Sciatic nerve (tissue), 2 donors: ENCODE results near the gene HBP1. TPM values are rescaled to one million over a fixed set of nuclear protein-coding genes. Genes with fewer than 3 reads are reported as not detected.
"Not testable (repeated sequence)": the region's sequence is repeated elsewhere in the genome, so short reads cannot be mapped to it uniquely, and the experiment has no call there.

Experiments
- ATAC-seq: fragments of 200-7000 bp; cut with Tn5 transposase; one replicate; pipeline ENCODE4 v1.9.1; 2020; ENCODE audit warnings: mild to moderate bottlenecking, moderate library complexity
- DNase-seq: peaks from one replicate; pipeline ENCODE4 v3.0.0-alpha.2; 2020; ENCODE audit warnings: low spot score
- intact Hi-C: fragments of 100-400 bp; cut with DNase I; formaldehyde crosslinking; loops from one replicate; pipeline ENCODE4 v1.14.2; 2022
- total RNA-seq: library from RNA; stranded (reverse); fragmentation: NEBNext Ultra II Directional; extraction: Animal tissue kit (Norgen Biotek cat#: 25700); gene quantifications from one replicate; pipeline ENCODE4 v1.2.1, GENCODE V29; 2021
- donor health status: DM: no; HTN: no; CAD: no.
- donor health status: DM: no; HTN: no; CAD: no.

HBP1 gene
- total RNA-seq, 1 donor from 2014 or later = 78.4 TPM

- no peak for ATAC-seq
- no peak for DNase-seq
- intact Hi-C loops = no loop called here
Measured at GRCh38 chr7:107212725-107213124, 43.9 kb downstream of the HBP1 start.

- intact Hi-C loops = no loop called here
- ATAC-seq (peak; percentile 76), DNase-seq (no peak)
Measured at GRCh38 chr7:107213193-107213788, 44.5 kb downstream of the HBP1 start.

DNA sequence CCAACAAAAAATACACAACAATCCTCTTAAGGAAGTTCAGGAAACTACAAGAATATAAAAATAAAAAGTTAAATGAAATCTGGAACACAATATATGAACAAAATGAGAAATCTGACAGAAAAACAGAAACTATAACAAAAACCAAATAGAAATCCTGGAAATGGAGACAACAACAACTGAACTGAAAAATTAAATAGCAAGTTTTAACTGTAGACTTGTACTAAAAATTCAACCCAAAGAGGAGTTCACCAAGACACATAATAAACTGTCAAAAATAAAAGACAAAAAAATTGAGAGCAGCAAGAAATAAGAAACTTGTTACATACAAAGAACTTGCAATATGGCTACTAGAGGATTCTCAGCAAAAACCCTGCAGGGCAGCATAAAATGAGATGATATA is 45.1 kb downstream of the HBP1 start:
- no peak for DNase-seq
- intact Hi-C loops = no loop called here
- ATAC-seq = no peak

GRCh38 chr7:107219563-107220244 is 50.9 kb downstream of the HBP1 start:
- ATAC-seq (no peak), DNase-seq (no peak)
- intact Hi-C loops = no loop called here

DNA sequence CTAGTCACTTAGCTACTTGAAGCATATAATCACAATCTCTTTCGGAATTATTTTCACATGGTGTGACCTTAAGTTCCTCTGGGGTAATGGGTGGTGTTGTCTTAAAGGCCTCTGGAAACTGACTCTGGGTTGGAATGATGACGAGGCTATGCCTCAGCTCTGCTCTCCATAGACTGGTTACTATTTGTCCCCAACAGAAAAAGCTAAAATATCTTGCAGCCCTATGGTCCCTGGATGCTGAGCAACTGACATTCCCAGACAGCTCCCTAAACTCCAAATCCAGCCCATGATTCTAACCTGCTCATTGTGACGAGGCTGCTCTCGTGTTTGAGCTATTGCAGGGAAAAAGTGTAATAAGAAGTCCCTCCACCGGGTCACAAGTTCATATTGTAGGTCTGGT is 51.6 kb downstream of the HBP1 start:
- no peak for ATAC-seq
- intact Hi-C loops = no loop called here

DNA sequence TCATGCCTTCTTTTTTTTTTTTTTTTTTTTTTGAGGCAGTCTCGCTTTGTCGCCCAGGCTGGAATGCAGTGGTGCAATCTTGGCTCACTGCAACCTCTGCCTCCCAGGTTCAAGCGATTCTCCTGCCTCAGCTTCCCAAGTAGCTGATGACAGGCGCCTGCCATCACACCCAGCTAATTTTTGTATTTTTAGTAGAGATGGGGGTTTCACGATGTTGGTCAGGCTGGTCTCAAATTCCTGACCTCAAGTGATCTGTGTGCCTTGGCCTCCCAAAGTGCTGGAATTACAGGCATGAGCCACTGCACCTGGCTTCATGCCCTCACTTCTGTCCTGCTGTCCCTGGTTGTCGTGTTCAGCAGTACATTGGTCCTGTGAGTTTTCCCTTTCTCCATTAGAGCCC is 52.0 kb downstream of the HBP1 start:
- DNase-seq, ATAC-seq, intact Hi-C loops: not testable (repeated sequence)

More for the DNA sequence above, 51.6 kb downstream of the HBP1 start:
- DNase-seq = no peak

- intact Hi-C loops = no loop called here
- ATAC-seq (no peak), DNase-seq (no peak)
Measured at GRCh38 chr7:107224374-107225223, 55.8 kb downstream of the HBP1 start.

DNA sequence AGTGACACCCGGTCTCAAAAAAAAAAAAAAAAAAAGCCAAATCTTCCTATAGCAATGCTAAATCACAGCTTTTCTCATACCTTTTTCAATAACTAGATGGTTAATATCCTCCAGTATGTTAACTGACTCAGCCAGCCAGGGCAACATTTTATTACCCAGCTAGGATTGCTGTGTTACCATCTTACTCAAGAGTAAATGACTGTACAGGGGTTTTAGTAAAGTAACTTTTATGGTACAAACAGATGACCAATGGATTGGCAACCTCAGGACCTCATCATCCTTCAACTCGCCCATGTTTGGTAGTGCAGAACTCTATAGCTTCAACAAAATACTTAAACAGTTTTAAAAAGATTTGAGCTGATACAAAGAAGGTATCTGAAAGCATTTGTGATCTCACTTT is 59.5 kb downstream of the HBP1 start:
- intact Hi-C loops = no loop called here
- ATAC-seq = no peak
- DNase-seq = no peak

DNA sequence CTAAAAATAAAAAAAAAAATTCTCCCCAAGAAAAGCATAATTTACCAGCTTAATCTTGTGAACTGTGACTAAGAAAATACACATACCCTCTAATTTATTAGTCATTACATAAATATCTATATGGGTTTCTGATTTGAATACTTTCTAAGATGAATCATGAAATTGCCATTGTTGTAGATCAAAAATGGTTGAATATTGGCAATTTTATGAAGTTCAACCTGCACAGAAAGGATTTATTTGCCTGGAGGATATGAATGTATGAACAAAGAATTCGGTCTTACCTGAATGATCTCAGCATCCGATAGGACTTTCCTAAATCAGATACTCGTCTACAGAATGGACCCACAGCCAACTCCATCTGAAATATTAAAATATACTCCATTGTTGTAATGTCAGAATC is 61.5 kb downstream of the HBP1 start:
- intact Hi-C loops = no loop called here

GRCh38 chr7:107232568-107233090 is 63.8 kb downstream of the HBP1 start:
- ATAC-seq (no peak), DNase-seq (no peak)
- intact Hi-C loops = no loop called here

More for the DNA sequence above, 61.5 kb downstream of the HBP1 start:
- ATAC-seq (no peak), DNase-seq (no peak)

DNA sequence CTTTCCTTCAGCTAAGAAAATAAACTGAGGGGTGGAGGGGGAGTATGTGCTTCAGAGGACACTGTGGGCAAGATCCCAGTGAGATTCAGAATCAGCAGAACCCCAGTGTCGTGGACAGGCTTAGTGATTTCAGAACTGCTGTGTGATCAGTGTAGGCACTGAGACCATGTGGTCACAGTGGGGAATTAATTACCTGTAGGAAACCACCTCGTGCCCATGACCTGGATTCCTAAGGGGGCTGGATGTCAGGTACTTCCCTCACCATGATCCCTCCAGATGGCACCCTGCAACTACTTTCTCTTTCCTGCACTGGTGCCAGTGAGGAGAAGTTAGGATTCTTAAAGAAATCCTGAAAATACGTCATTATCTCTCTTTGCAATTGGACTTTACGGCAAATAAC is 64.4 kb downstream of the HBP1 start:
- intact Hi-C loops = no loop called here
- ATAC-seq (no peak), DNase-seq (no peak)

DNA sequence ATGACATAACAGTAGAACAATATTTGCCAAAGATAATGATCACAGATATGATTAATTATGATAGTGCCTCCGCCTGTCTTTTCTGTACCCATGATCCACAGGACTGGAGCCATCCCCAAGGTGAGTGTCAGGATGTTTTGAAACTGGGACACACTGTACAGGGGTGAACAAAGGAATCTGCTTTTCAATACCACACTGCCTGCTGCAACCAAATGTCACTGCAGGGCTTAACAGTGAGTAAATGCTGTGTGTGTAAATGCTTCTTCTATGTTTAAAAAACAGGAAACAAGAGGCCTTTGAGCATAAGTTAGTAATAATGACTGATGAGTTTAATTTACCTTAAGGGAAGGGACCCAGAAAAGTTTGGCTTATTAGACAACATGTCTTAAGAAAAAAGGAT is 65.2 kb downstream of the HBP1 start:
- ATAC-seq = no peak
- intact Hi-C loops = no loop called here
- DNase-seq = no peak

DNA sequence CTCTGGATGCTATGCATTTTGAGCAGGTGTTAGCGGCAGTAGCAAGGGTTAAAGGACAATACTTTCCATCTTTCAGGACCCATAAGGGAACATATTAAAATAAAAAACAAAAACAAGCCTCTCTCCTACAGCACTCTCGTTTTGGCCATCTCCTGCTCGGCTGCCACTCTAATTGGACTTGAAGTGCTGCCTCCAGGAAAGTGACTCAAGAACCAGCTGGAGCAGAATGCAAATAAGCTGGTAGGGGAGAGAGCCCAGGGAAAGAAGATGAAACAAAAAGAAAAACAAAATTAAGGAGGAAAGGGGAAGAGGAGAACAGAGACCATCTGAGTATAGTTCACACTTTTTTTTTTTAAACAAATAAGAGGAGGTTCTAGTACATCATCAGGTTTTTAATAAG is 65.6 kb downstream of the HBP1 start:
- ATAC-seq (no peak), DNase-seq (no peak)
- intact Hi-C loops = no loop called here

DNA sequence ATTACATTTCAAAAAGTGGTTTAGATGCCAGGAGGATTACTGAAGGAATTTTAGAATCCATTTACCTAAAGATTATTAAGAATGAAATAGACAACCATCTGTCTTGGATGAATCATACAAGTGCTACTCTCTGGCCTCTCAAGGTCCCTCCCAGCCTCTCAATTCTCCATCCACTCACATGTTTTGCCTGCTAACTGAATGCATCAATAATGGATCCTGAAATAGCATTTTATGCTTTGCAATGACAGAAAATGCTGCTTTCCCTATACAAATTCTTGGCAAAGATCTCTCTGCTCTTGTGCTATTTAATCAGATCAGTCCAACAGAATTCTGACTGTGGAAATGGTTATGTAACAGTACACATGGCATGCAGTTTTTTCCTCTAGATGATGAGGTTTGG is 68.1 kb downstream of the HBP1 start:
- ATAC-seq (no peak), DNase-seq (no peak)
- intact Hi-C loops = no loop called here

DNA sequence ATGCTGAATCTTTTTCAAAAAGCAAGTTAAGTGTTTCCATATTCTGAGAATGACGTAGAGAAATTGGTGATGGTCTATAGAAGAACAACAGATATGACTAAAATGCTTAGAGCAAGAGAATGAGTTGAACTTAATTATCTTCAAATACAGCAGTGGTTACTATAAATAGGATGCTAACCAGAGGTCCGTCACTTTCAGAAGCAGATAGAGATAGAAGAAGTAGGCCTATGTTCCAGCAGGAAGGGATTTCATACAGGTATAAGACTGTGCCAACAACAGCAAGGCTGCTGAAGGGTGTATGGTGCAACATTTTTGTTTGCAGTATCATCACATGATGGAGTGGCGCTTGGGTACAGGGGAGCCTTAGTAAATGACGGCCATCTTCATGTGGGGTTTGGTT is 68.6 kb downstream of the HBP1 start:
- no peak for DNase-seq
- ATAC-seq = no peak
- intact Hi-C loops = no loop called here

- ATAC-seq (no peak), DNase-seq (no peak)
- intact Hi-C loops = no loop called here
Measured at GRCh38 chr7:107242267-107242666, 73.5 kb downstream of the HBP1 start.

- intact Hi-C loops = no loop called here
- no peak for DNase-seq
- ATAC-seq = no peak
Measured at GRCh38 chr7:107244613-107245012, 75.8 kb downstream of the HBP1 start.

GRCh38 chr7:107246836-107247235 is 78.0 kb downstream of the HBP1 start:
- ATAC-seq, intact Hi-C loops, DNase-seq: not testable (repeated sequence)

DNA sequence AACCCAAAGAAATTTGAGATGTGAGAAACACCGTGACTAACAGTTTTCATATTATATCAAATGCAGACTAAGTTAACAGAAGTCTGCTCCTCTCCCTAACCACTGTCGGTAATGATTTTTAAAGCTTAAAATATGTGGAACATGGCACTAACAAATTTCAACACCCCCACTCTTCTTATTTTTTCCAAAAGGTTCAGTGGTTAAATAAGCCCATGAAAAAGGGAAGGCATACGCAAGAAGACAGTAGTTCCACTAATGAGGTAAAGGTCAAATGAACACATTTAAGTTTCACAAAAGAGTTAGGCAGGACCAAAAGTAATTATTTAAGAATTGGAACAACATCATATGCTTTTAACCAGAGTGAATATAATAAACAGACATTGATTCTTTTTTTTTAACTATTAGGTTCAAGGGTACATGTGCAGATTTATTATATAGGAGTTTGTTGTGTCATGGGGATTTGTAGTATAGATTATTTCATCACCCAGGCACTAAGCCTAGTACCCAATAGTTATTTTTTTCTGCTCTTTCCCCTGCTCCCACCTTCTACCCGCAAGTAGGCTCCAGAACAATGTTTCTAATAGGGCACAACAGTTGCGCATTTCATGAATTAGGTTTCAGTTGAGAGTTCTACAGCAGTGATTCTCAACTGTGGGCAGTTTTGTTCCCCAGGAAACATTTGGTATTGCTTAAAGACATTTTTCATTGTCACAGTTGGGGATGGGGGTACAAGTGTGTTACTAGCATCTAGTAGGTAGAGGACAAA is 79.9 kb downstream of the HBP1 start:
- intact Hi-C loops = no loop called here
- no peak for DNase-seq
- no peak for ATAC-seq
